SU-DHL-6 (cell line): ENCODE results near the gene LIPE.

Experiments
- H2AFZ ChIP-seq: fragments of 200-600 bp; sonication (generic); 2 replicates; pipeline ENCODE4 v1.6.1; 2014; ENCODE audit warnings: low read depth, mild to moderate bottlenecking, moderate library complexity, mixed read lengths, antibody characterized with exemption, low read length; ENCODE audit not compliant: severe bottlenecking
- H3F3A ChIP-seq: fragments of 200-600 bp; shearing (Covaris generic); 2 replicates; pipeline ENCODE4 v1.6.0; 2016; ENCODE audit warnings: antibody characterized with exemption, mild to moderate bottlenecking; ENCODE audit not compliant: insufficient read depth
- H3K27ac ChIP-seq: fragments of 200-600 bp; sonication (generic); 2 replicates; pipeline ENCODE4 v1.5.1; 2016; ENCODE audit warnings: low read depth, mild to moderate bottlenecking, low read length, moderate library complexity, mixed read lengths
- H3K27me3 ChIP-seq: fragments of 200-600 bp; sonication (generic), shearing (Covaris generic); 2 replicates; pipeline ENCODE4 v1.6.0; 2014; ENCODE audit warnings: mild to moderate bottlenecking, low read length
- H3K36me3 ChIP-seq: fragments of 200-600 bp; sonication (generic); 2 replicates; pipeline ENCODE4 v1.6.1; 2014; ENCODE audit warnings: mild to moderate bottlenecking, low read length, mixed read lengths
- H3K4me2 ChIP-seq: fragments of 300-600, 200-600 bp; shearing (Covaris generic), sonication (generic); 2 replicates; pipeline ENCODE4 v1.6.0; 2014; ENCODE audit warnings: low read length, low read depth, mild to moderate bottlenecking; ENCODE audit not compliant: poor library complexity, severe bottlenecking
- H3K4me3 ChIP-seq: fragments of 200-600 bp; sonication (generic); 2 replicates; pipeline ENCODE4 v1.5.1; 2014; ENCODE audit warnings: antibody characterized with exemption, low read length, mild to moderate bottlenecking, mixed read lengths; ENCODE audit not compliant: insufficient read depth, poor library complexity, severe bottlenecking
- H3K79me2 ChIP-seq: fragments of 200-600 bp; sonication (generic); 2 replicates; pipeline ENCODE4 v1.6.1; 2014; ENCODE audit warnings: mild to moderate bottlenecking, low read length, moderate library complexity; ENCODE audit not compliant: insufficient read depth
- H3K9ac ChIP-seq: fragments of 200-600 bp; sonication (generic); 2 replicates; pipeline ENCODE4 v1.7.0; 2014; ENCODE audit warnings: mild to moderate bottlenecking, low read length
- H3K9me2 ChIP-seq: fragments of 200-600 bp; sonication (generic); replicated peaks from 2 replicates; pipeline ENCODE4 v1.6.1; 2014; ENCODE audit warnings: low read length; ENCODE audit not compliant: insufficient read depth
- H3K9me3 ChIP-seq: fragments of 200-600 bp; sonication (generic); 2 replicates; pipeline ENCODE4 v1.6.1; 2014; ENCODE audit warnings: low read length, mixed read lengths; ENCODE audit not compliant: insufficient read depth
- H4K20me1 ChIP-seq: fragments of 200-600 bp; sonication (generic); 2 replicates; pipeline ENCODE4 v1.6.1; 2014; ENCODE audit warnings: low read depth, mild to moderate bottlenecking, antibody characterized with exemption, low read length, moderate library complexity, mixed read lengths
- EZH2phosphoT487 ChIP-seq: fragments of 200-600 bp; sonication (generic), shearing (Covaris generic); conservative IDR thresholded peaks from 2 replicates; pipeline ENCODE4 v1.6.1; 2018; ENCODE audit warnings: mild to moderate bottlenecking, antibody characterized with exemption, low read length, moderate library complexity, mixed read lengths
- TF ChIP-seq, protein P1 (sequence below): fragments of 200-600 bp; sonication (generic); IDR thresholded peaks from one replicate; pipeline ENCODE4 v1.5.1; 2017; ENCODE audit warnings: antibody characterized with exemption, mild to moderate bottlenecking, low read length, moderate library complexity; ENCODE audit not compliant: insufficient read depth, poor library complexity, severe bottlenecking

The LIPE gene

DNA sequence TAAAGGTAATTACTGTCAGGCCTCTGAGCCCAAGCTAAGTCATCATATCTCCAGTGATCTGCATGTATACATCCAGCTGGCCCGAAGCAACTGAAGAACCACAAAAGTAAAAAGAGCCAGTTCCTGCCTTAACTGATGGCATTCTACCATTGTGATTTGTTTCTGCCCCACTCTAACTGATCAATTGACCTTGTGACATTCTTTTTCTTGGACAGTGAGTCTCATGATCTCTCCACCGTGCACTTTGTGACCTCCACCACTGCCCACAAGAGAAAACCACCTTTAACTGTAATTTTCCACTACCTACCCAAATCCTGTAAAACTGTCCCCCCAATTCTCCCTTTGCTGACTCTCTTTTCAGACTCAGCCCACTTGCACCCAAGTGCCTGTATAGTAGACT is 32.7 kb upstream of the LIPE start:
- H3K36me3 ChIP-seq = no peaks in the 10 kb centered on the region
- H3K4me2 ChIP-seq = no peak overlapping the region
- H3K27ac ChIP-seq = no peak overlapping the region
- TF ChIP-seq, protein P1, sequence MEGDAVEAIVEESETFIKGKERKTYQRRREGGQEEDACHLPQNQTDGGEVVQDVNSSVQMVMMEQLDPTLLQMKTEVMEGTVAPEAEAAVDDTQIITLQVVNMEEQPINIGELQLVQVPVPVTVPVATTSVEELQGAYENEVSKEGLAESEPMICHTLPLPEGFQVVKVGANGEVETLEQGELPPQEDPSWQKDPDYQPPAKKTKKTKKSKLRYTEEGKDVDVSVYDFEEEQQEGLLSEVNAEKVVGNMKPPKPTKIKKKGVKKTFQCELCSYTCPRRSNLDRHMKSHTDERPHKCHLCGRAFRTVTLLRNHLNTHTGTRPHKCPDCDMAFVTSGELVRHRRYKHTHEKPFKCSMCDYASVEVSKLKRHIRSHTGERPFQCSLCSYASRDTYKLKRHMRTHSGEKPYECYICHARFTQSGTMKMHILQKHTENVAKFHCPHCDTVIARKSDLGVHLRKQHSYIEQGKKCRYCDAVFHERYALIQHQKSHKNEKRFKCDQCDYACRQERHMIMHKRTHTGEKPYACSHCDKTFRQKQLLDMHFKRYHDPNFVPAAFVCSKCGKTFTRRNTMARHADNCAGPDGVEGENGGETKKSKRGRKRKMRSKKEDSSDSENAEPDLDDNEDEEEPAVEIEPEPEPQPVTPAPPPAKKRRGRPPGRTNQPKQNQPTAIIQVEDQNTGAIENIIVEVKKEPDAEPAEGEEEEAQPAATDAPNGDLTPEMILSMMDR = no peak
- no peak for TF ChIP-seq EZH2phosphoT487
- H3K27me3 ChIP-seq = no peaks in the 10 kb centered on the region
- H2AFZ ChIP-seq = no peak overlapping the region
- H3K4me3 ChIP-seq = no peak overlapping the region
- no peak overlapping the region for H3K9ac ChIP-seq
- H3K9me3 ChIP-seq = no peaks in the 10 kb centered on the region
- H3F3A ChIP-seq = peaks cover 14% of the 10 kb centered on the region
- no peaks in the 10 kb centered on the region for H4K20me1 ChIP-seq
- H3K79me2 ChIP-seq = no peaks in the 10 kb centered on the region
- no peaks in the 10 kb centered on the region for H3K9me2 ChIP-seq

GRCh38 chr19:42455621-42456081 is 28.5 kb upstream of the LIPE start:
- no peak overlapping the region for H3K27ac ChIP-seq
- no peaks in the 10 kb centered on the region for H3K79me2 ChIP-seq
- no peaks in the 10 kb centered on the region for H4K20me1 ChIP-seq
- H3F3A ChIP-seq = no peaks in the 10 kb centered on the region
- no peak overlapping the region for H3K4me3 ChIP-seq
- no peak for TF ChIP-seq EZH2phosphoT487
- TF ChIP-seq, protein P1 = no peak
- H3K9ac ChIP-seq = no peak overlapping the region
- no peaks in the 10 kb centered on the region for H3K9me3 ChIP-seq
- no peaks in the 10 kb centered on the region for H3K9me2 ChIP-seq
- H3K4me2 ChIP-seq = no peak overlapping the region
- H3K36me3 ChIP-seq = no peaks in the 10 kb centered on the region
- no peak overlapping the region for H2AFZ ChIP-seq
- no peaks in the 10 kb centered on the region for H3K27me3 ChIP-seq

- Histone ChIP-seq H3K9me3 (no peaks in the 10 kb centered on the region), H3K27ac (no peak overlapping the region), H3K36me3 (no peaks in the 10 kb centered on the region), H3F3A (no peaks in the 10 kb centered on the region), H3K9ac (no peak overlapping the region), H4K20me1 (no peaks in the 10 kb centered on the region), H3K79me2 (no peaks in the 10 kb centered on the region), H3K27me3 (no peaks in the 10 kb centered on the region), H2AFZ (no peak overlapping the region), H3K4me2 (no peak overlapping the region), H3K9me2 (no peaks in the 10 kb centered on the region), H3K4me3 (no peak overlapping the region)
- TF ChIP-seq, protein P1 = no peak
- TF ChIP-seq EZH2phosphoT487 = no peak
Measured at GRCh38 chr19:42455086-42455485, 27.9 kb upstream of the LIPE start.

GRCh38 chr19:42452590-42452989 is 25.4 kb upstream of the LIPE start:
- H3K9me3 ChIP-seq = no peaks in the 10 kb centered on the region

More at GRCh38 chr19:42452590-42452989, 25.4 kb upstream of the LIPE start:
- TF ChIP-seq, protein P1 = no peak
- no peak for TF ChIP-seq EZH2phosphoT487
- Histone ChIP-seq H3K9ac (no peak overlapping the region), H3K4me2 (no peak overlapping the region), H3K27me3 (no peaks in the 10 kb centered on the region), H3K36me3 (no peaks in the 10 kb centered on the region), H3K27ac (no peak overlapping the region), H4K20me1 (no peaks in the 10 kb centered on the region), H3K79me2 (no peaks in the 10 kb centered on the region), H3F3A (no peaks in the 10 kb centered on the region), H3K9me2 (no peaks in the 10 kb centered on the region), H2AFZ (no peak overlapping the region), H3K4me3 (no peak overlapping the region)
